22Rv1 (cell line): ENCODE data around the gene TM9SF2.

Experiments
- H3K27ac ChIP-seq: fragments of 450-650 bp; 2 replicates; pipeline ENCODE4 v1.5.1; 2017
- ZFX ChIP-seq: fragments of 450-650 bp; IDR thresholded peaks from 2 replicates; pipeline ENCODE4 v1.6.1; 2017; ENCODE audit warnings: antibody characterized with exemption, borderline replicate concordance
- TF ChIP-seq, protein P1 (sequence below): fragments of 450-650 bp; IDR thresholded peaks from 2 replicates; pipeline ENCODE4 v1.5.1; 2017; ENCODE audit warnings: mild to moderate bottlenecking

TM9SF2 gene

GRCh38 chr13:99507054-99507453, 5.8 kb downstream of the TM9SF2 start:
- TF ChIP-seq, protein P1, sequence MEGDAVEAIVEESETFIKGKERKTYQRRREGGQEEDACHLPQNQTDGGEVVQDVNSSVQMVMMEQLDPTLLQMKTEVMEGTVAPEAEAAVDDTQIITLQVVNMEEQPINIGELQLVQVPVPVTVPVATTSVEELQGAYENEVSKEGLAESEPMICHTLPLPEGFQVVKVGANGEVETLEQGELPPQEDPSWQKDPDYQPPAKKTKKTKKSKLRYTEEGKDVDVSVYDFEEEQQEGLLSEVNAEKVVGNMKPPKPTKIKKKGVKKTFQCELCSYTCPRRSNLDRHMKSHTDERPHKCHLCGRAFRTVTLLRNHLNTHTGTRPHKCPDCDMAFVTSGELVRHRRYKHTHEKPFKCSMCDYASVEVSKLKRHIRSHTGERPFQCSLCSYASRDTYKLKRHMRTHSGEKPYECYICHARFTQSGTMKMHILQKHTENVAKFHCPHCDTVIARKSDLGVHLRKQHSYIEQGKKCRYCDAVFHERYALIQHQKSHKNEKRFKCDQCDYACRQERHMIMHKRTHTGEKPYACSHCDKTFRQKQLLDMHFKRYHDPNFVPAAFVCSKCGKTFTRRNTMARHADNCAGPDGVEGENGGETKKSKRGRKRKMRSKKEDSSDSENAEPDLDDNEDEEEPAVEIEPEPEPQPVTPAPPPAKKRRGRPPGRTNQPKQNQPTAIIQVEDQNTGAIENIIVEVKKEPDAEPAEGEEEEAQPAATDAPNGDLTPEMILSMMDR: no peak
- TF ChIP-seq ZFX: no peak
- H3K27ac ChIP-seq: no peak overlapping the region

- TF ChIP-seq ZFX: no peak
- TF ChIP-seq, protein P1: no peak
- no peak overlapping the region for H3K27ac ChIP-seq
Measured at GRCh38 chr13:99507551-99507950, 6.3 kb downstream of the TM9SF2 start.

GRCh38 chr13:99507986-99508385, 6.7 kb downstream of the TM9SF2 start:
- TF ChIP-seq, protein P1: no peak
- no peak for TF ChIP-seq ZFX
- H3K27ac ChIP-seq: no peak overlapping the region

- H3K27ac ChIP-seq: no peak overlapping the region
- TF ChIP-seq, protein P1: no peak
- TF ChIP-seq ZFX: no peak
Measured at GRCh38 chr13:99509479-99509878, 8.2 kb downstream of the TM9SF2 start.

GRCh38 chr13:99514801-99515200, 13.5 kb downstream of the TM9SF2 start:
- H3K27ac ChIP-seq: no peak overlapping the region
- TF ChIP-seq, protein P1: no peak
- TF ChIP-seq ZFX: no peak

GRCh38 chr13:99516153-99516929, 15.1 kb downstream of the TM9SF2 start:
- no peak overlapping the region for H3K27ac ChIP-seq
- TF ChIP-seq, protein P1: no peak
- no peak for TF ChIP-seq ZFX

DNA sequence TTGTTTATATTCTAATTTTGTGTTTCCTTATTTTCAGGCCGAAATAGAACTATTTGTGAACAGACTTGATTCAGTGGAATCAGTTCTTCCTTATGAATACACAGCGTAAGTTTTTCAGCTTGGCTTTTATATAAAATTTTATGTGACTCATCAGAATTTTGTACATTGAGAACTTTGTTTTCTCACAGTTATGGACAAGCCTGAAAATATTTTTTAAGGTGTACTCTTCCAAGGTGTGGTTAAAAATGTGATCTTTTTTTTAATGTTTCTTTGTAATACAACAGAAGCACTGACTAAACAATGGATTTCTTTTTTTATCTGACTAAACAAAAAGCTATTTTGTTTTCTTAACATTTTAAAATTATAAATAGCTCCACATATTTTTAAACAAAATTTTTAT, 16.3 kb downstream of the TM9SF2 start:
- H3K27ac ChIP-seq: no peak overlapping the region
- TF ChIP-seq, protein P1: no peak
- TF ChIP-seq ZFX: no peak
